Measurements from ENCODE around the gene DLX1. TPM values are rescaled to one million over a fixed set of nuclear protein-coding genes. Genes with fewer than 3 reads are reported as not detected.
A peak's percentile ranks its signal among the peaks of the same experiment; 100 is the strongest.

DLX1 gene
- total RNA-seq, 1 experiment from 2014 or later, result 14.9 TPM

DNA sequence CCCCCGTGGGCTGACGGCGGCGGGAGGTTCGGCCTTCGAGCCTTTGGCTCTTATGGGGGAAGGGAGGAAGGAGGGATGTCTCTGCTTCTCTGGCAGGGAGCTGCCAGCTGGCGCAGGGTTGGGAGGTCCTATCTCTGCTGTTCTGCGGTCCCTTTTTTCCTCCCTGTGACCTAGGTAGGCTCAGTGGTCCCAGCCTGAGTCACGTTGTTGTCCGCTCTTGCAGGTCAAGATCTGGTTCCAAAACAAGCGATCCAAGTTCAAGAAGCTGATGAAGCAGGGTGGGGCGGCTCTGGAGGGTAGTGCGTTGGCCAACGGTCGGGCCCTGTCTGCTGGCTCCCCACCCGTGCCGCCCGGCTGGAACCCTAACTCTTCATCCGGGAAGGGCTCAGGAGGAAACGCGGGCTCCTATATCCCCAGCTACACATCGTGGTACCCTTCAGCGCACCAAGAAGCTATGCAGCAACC lies 2.5 kb downstream of the DLX1 start:
- Histone ChIP-seq H3K27ac (no peak overlapping the region), H3K4me3 (no peak overlapping the region), H3K9me3 (replicated peaks) (no peaks in the 10 kb centered on the region), H3K36me3 (0 out of 2 replicates have a peak, but pooled peaks cover 4% of the 10 kb centered on the region), H3K4me1 (no peaks in the 10 kb centered on the region), H3K27me3 (no peaks in the 10 kb centered on the region)
- DNase-seq, result no peak

DNA sequence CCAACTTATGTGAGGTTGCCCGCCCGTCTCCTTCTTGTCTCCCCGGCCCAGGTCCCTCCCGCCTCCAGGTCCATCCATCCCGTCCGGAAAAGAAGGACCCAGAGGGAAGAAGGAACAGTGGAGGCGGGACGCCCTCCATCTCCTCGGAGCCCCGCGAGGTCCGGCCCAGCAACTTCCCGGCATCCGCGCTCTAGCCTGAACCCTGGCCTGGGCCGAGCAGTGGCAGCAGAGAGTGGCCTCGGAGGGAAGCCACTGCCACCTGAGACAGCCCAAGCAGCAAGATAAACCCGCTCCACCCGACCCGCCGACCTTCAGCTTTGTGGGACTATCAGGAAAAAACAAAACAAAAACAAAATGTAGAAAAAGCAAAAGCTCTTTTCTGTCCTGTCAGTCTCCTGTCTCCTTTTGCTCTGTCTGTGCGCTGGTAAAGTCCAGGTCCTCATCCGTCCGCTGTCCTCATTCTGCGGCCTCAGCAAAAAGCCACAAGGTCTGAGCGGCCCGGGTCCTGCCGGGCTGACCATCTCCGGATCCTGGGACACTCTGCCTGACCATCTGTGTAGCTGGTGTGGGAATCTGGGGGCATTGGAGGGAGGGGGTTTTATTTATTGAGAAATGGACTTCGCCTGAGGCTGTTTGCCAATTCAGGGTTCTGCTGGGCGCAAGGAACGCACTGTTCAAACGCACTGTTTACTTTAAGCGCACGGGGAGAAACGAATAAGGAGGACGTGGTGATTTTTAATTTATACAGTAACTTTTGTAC lies 3.1 kb downstream of the DLX1 start:
- H3K27ac ChIP-seq, result no peak overlapping the region
- no peaks in the 10 kb centered on the region for H3K27me3 ChIP-seq
- H3K9me3 ChIP-seq (replicated peaks), result no peaks in the 10 kb centered on the region
- 0 out of 2 replicates have a peak, but pooled peaks cover 4% of the 10 kb centered on the region for H3K36me3 ChIP-seq
- no peak for DNase-seq
- H3K4me1 ChIP-seq, result no peaks in the 10 kb centered on the region
- H3K4me3 ChIP-seq, result no peak overlapping the region

DNA sequence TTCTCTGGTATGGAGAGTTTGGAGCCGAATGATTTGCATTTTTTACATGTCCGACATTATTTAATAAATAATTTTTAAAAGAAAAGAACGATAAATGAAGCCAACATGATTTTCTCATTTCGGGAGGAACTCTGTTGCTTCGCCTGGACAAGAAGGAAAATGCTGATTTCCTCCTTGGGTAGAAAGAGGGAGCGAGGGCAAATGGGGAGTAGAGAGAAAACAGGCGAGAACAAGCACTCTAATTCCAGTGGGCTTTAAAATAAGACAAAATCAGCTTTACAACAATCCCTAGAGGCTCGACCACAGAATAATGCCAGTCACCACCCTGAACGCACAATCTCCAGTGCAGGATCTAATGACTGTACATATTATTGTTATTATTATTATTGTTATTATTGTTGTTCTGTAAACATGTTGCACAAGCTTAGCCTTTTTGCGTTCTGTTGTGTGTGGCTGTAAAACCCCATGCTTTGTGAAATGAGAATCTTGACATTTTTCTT lies 3.7 kb downstream of the DLX1 start:
- DNase-seq, result no peak
- Histone ChIP-seq H3K36me3 (0 out of 2 replicates have a peak, but pooled peaks cover 4% of the 10 kb centered on the region), H3K4me3 (no peak overlapping the region), H3K27ac (no peak overlapping the region), H3K4me1 (no peaks in the 10 kb centered on the region), H3K9me3 (replicated peaks) (no peaks in the 10 kb centered on the region), H3K27me3 (no peaks in the 10 kb centered on the region)

DNA sequence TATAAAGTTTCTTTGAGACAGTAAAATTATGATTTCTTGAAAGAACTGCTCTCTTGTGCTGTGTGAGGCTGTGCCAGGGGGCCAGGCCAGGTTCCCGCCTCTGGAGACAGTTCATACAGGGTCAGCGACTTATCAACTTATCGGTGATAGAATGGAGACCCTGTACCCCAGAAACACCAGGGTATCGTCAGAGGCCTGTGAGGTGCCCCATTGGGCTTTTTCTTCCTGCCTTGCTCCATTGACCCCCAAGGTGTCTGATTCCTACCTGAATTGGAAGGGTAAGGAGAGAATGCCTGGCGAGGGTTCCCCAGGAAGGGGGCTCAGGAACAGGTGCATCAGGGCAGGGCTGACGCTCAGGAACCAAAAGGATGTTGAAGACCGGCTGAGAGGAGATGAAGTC lies 4.3 kb downstream of the DLX1 start:
- Histone ChIP-seq H3K4me3 (no peak overlapping the region), H3K4me1 (no peaks in the 10 kb centered on the region), H3K27ac (no peak overlapping the region), H3K9me3 (replicated peaks) (no peaks in the 10 kb centered on the region), H3K36me3 (0 out of 2 replicates have a peak, but pooled peaks cover 4% of the 10 kb centered on the region), H3K27me3 (no peaks in the 10 kb centered on the region)
- no peak for DNase-seq

DNA sequence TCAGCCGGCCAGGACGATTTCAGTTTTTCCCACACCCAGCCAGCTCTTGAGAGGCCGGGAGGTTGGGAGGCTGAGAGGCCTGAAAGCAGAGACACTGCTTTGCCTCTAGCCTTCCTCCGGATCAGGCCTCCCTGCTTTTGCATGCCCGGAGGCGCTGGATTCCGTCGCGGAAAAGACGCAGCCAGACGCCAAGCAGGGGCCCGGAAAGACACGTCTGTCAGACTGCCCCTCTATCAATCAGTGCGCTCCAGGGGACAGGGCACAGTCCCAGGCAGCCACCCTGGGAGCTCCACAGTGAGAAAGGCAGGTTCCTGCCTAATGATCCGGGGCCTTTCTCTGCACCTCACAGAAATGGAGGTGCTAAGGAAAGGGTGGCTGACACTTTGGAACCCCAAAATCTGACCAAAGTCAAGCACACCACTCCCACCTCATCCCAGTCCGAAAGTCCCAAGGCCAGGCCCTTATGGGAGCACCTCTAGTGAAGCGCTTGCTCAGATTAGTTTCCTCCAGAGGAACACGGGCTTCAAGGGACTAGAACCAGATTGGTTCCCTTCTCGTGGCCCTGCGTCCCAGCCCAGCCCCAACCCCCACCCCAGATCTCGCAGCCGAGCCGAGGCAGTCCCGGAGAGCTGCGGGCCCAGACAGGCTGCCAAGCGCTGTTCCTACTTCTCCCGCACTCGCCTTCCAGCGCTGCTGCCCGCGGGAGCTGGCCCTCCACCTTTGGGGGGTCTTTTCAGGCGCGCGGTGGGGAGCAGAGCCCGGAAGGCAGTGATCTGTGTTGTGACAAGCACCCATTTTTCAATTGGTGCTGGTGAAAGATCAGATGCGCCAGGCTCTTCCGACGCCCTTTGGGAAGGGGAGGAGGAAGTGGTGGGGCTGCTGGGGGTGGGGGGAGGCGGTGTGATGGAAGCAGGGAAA lies 5.0 kb downstream of the DLX1 start:
- Histone ChIP-seq H3K27me3 (no peaks in the 10 kb centered on the region), H3K36me3 (0 out of 2 replicates have a peak, but pooled peaks cover 4% of the 10 kb centered on the region), H3K4me3 (no peak overlapping the region), H3K27ac (no peak overlapping the region), H3K9me3 (replicated peaks) (no peaks in the 10 kb centered on the region), H3K4me1 (no peaks in the 10 kb centered on the region)
- no peak for DNase-seq

DNA sequence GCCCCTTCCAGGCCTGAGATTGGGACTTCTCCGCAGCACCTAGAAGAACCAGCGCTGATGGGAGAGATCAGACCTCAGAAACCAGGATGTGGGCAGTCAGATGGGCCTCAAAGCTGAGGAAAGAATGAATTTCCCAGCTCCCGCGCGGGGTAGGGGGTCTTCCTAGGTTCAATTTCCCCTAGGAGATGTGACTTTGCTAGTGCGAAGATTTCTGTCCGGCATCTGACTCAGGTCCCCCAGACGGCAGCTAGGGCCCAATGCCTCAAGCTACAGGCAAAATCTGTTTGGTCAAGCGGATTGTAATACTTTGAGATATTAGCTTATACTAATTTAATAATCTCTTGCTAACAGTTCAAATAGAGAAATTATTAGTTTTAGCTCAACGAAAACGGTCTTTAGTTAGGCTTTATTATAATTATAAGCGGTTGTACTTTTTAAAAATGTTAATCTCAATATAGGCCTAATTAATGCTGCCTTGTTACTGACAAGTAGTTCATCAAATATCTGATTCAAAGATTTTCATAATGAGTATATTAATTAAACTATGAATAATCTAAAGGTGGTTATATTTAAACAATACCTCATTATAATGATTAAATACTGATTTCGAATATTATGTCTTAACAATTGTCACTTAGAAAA lies 5.8 kb downstream of the DLX1 start:
- Histone ChIP-seq H3K4me1 (no peaks in the 10 kb centered on the region), H3K27me3 (no peaks in the 10 kb centered on the region), H3K27ac (no peak overlapping the region), H3K36me3 (0 out of 2 replicates have a peak, but pooled peaks cover 4% of the 10 kb centered on the region), H3K4me3 (no peak overlapping the region), H3K9me3 (replicated peaks) (no peaks in the 10 kb centered on the region)
- DNase-seq, result no peak

DNA sequence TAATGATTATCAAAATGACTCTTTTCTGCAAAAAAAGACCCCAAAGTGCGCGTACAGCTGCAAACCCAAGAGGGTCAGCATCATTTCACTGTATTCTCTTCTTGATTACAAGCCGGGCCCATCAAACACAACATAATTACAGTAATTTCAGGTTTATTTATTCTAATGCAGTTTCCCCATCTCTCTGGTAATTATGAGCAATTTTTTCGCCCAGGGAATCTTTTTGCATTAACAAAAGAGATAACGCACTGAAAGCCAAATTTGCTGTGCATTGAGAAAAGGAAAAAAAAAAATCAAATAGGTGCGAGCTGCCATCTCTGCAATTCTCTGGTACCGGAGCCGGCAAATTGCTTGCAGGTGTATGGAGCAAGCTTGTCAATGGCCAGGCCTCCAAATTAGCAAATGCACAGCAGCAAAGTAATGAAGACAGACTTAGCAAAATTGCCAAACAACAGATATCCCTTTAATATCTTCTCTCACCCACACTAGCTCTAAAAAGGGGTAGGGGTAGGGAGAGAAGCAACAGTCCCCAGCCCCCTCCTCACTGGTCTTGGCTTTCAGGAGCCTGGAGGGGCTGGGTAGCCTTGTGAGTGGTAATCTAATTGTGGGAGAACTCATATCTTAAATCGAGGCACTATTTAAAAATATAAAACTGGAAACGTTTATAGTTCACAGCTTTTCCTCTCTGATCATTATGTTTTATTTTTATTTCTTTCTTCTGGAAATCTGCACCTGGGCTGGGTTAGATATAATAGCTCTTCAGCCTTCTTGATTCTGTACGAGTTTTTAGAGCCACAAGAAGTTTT lies 6.7 kb downstream of the DLX1 start:
- H3K27ac ChIP-seq, result no peak overlapping the region
- no peaks in the 10 kb centered on the region for H3K27me3 ChIP-seq
- 0 out of 2 replicates have a peak, but pooled peaks cover 4% of the 10 kb centered on the region for H3K36me3 ChIP-seq
- no peaks in the 10 kb centered on the region for H3K4me1 ChIP-seq
- H3K9me3 ChIP-seq (replicated peaks), result no peaks in the 10 kb centered on the region
- no peak for DNase-seq
- no peak overlapping the region for H3K4me3 ChIP-seq

DNA sequence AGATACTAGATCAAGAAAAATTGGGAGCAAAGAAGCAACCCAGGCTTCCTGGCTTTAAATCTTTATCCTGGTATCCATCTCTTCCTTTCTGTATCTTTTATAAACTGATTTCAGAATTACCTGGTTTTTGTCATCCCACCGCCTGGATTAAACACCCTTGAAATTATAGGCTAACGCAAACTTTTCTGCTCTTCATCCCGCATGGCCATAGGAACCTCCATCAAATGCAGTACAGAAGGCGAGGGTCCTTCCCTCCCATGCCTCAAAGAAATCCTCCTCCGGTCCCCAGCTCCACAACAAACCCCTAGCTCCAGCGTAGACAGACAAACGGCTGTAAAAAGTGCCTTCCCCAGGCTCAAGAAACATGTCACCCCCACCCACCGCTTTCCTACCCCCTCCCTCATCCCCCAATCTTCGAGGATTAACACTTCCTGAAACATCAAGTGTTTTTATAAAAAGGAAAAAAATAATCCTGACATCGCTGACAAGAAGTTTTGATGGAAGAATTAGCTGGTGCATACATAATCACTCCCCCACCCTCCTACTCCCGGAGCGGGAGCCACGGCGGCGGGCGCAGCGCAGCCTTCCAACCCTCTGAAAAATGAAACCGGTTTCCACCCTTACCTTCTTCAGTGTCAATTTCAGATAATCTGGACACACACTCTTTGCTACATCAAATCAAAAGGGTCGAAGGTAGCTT lies 7.6 kb downstream of the DLX1 start:
- Histone ChIP-seq H3K27ac (no peak overlapping the region), H3K36me3 (0 out of 2 replicates have a peak, but pooled peaks cover 4% of the 10 kb centered on the region), H3K4me1 (no peaks in the 10 kb centered on the region), H3K27me3 (no peaks in the 10 kb centered on the region), H3K4me3 (no peak overlapping the region), H3K9me3 (replicated peaks) (no peaks in the 10 kb centered on the region)
- no peak for DNase-seq

DNA sequence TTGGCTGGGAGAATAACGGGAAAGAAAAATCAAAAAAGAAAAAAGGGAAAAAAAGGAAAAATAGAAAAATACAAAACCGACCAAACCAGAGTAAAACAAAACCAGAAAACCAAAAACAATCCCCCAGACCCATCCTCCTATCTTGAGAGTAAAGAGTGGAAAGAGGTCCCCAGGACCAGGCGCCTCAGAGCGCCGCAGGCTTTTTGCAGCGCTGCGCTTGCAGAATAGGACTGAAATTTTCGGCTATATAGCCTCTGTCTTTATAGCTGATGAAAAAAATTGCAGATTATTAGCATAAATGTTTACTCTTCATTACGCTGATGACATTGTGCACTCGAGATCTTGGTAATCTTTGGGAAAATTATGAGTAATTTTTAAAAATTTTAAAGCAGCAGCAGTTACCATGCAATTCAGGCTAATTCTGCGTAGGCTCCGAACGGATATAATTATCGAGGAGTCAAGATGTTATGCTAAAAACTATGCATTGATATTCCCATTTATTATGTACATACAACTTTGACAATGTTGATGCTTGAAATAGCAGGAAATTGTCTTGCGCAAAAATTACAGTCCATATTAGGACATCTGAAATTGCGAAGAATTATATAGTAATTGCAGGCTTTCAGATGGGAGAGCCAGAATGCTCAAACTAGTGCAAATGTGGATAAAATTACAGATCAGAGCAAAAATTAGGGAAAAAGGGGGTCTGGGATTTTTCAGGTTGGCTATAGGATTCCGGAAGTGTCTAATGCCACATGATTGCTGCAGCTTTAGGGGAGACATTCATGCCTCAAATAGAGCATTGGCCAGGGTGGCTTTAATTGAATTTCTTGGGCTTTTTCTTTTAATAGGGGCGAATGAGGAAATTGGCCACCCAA lies 8.3 kb downstream of the DLX1 start:
- Histone ChIP-seq H3K4me1 (no peaks in the 10 kb centered on the region), H3K9me3 (replicated peaks) (no peaks in the 10 kb centered on the region), H3K27me3 (no peaks in the 10 kb centered on the region), H3K4me3 (peak overlapping the region; percentile 74), H3K36me3 (0 out of 2 replicates have a peak, but pooled peaks cover 2% of the 10 kb centered on the region), H3K27ac (no peak overlapping the region; the same call in 1 of the 2 replicates)
- DNase-seq, result no peak

DNA sequence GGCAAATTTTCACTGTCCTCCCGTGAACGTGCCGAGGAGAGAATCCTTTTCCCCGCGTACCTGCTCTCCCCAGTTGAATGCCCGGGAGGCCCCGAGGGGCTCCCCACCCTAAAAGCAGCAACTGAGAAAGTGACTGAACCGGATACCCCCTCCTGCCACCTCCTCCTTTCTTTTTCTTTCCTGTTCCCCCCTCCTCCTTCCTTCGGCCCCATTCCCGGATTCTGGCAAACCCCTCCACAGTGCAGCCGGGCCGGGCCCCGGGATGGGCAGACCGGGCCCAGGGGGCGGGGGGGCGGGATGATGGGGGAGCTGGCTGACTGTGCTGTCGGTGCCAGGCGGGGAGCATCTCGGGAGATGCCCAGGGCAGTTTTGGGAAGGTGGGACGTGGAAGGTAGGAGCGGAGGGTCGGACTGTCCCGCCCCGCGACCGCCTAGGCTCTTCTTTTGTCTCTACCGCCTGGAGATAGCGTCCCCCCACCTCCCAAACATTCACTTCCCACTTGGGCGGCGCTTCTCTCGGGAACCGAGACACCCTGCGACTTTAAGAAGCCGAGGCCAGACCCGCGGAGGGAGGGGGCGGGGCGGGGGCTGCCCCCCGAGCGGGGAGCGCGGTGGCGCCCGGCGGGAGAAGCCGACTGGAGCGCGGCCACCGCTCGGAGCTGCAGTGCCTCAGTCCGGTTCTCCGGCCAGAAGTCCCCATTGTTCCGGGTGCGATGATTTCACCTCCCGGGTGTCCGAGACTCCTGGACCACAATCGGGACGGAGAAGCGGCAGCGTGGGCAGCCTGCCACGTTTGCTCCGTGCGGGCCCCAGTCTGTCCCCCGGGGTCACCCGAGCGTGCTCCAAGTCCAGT lies 9.2 kb downstream of the DLX1 start:
- DNase-seq, result peak; percentile 75 to 82
- H3K36me3 ChIP-seq, result no peaks in the 10 kb centered on the region
- H3K27me3 ChIP-seq, result no peaks in the 10 kb centered on the region
- H3K4me3 ChIP-seq, result peak overlapping the region; percentile 74
- no peaks in the 10 kb centered on the region for H3K9me3 ChIP-seq (replicated peaks)
- peak overlapping the region; percentile 56 for H3K27ac ChIP-seq
- H3K4me1 ChIP-seq, result no peaks in the 10 kb centered on the region

DNA sequence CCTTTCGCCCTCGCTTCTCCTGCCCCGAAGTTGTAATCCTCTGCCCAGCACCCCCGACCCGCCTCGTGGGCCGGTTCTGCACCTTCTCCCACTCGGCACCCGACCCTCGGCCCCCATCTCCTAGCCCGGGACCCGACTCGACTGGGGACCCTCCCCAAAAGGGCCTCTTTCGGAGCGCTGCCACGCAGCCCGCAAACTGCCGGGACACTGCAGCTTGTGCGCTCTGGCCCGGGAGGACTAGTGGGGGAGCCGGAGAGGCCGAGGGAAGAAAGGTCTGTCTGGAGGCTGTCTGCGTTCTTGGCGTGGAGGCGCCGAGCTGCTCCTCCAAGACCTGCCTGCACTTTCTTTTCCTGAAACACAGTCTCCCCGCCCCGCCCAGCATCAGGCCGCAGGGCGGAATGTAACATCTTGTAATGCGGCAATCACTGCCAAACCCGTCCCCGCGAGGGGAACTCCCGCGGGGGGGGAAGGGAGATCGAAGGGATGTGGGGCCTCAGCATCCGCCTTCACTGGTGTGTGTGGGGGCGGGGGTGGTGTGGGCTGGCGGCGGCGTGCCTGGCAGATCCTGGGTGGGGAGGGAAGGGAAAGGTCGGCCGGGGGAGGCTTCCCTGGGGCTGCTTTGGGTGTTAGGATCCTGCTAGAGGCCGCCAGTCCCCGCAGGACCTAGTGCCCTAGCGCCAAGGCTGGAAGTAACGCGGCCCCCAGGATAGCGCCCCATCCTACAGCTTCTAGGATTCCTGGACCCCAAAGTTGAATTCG lies 10.0 kb downstream of the DLX1 start:
- Histone ChIP-seq H3K4me3 (peak overlapping the region; percentile 74), H3K27me3 (no peaks in the 10 kb centered on the region), H3K27ac (peak overlapping the region; percentile 56), H3K36me3 (no peaks in the 10 kb centered on the region), H3K4me1 (no peaks in the 10 kb centered on the region), H3K9me3 (replicated peaks) (no peaks in the 10 kb centered on the region)
- DNase-seq, result peak; percentile 67 to 71

Measured in SJCRH30 (cell line).